GM19240 (cell line): Measurements from ENCODE around the gene RNPS1.

Experiments used
- DNase-seq: peaks from one replicate; pipeline ENCODE4 v3.0.0; 2011; ENCODE audit warnings: low spot score; ENCODE audit not compliant: insufficient read length

RNPS1 gene

GRCh38 chr16:2267913-2268666, at the start of gene RNPS1:
Gene RNPS1 (minus strand): TSS chr16:2268126. CDS start chr16:2264643, 3,483 bp downstream.
- DNase-seq = peak; percentile 99

GRCh38 chr16:2317231-2318020, 49.5 kb upstream of the RNPS1 start:
- DNase-seq = no peak

- no peak for DNase-seq
Observed at GRCh38 chr16:2308089-2308962, 40.4 kb upstream of the RNPS1 start.

- no peak for DNase-seq
Observed at GRCh38 chr16:2299915-2300192, 31.9 kb upstream of the RNPS1 start.

GRCh38 chr16:2299121-2299914, 31.4 kb upstream of the RNPS1 start:
- DNase-seq = no peak

- no peak for DNase-seq
Observed at GRCh38 chr16:2298621-2299020, 30.7 kb upstream of the RNPS1 start.

- no peak for DNase-seq
Observed at GRCh38 chr16:2297506-2297860, 29.6 kb upstream of the RNPS1 start.

- no peak for DNase-seq
Observed at GRCh38 chr16:2296661-2297505, 29.0 kb upstream of the RNPS1 start.

- DNase-seq = no peak
Observed at GRCh38 chr16:2295056-2295798, 27.3 kb upstream of the RNPS1 start.

- no peak for DNase-seq
Observed at GRCh38 chr16:2292221-2292620, 24.3 kb upstream of the RNPS1 start.

- DNase-seq = no peak
Observed at GRCh38 chr16:2289282-2289681, 21.4 kb upstream of the RNPS1 start.

GRCh38 chr16:2288726-2289125, 20.8 kb upstream of the RNPS1 start:
- no peak for DNase-seq

GRCh38 chr16:2287916-2288547, 20.1 kb upstream of the RNPS1 start:
- no peak for DNase-seq

- no peak for DNase-seq
Observed at GRCh38 chr16:2286550-2286949, 18.6 kb upstream of the RNPS1 start.

- DNase-seq = no peak
Observed at GRCh38 chr16:2285731-2286191, 17.8 kb upstream of the RNPS1 start.

- DNase-seq = no peak
Observed at GRCh38 chr16:2284797-2285576, 17.1 kb upstream of the RNPS1 start.

- no peak for DNase-seq
Observed at GRCh38 chr16:2284001-2284770, 16.3 kb upstream of the RNPS1 start.
